ENCODE results near the gene PLEKHA5.
"Not testable (repeated sequence)": the region's sequence is repeated elsewhere in the genome, so short reads cannot be mapped to it uniquely, and the experiment has no call there.

Gene PLEKHA5

DNA sequence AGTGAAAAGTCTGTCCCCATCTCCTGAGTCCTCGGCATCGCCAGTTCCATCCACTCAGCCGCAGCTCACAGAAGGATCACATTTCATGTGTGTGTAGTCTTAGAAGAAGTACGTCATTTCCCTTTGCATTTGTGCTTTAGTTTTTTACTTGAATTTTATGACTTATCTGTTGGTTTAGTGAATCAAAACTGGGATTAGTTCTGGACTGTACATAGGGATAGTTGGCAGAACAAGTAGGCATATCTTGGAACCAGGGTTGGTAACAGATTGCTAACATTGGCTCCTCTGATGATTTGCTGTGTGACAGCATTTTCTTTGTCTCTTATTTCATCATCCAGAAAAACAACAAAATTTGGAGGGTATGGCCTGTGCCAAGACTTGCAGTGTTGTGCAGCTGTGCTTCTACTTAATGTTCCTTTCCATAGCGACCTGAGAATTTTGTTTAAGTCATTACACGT, 240.2 kb downstream of the PLEKHA5 start:
- DNase-seq = no peak

GRCh38 chr12:19373586-19373985, 244.1 kb downstream of the PLEKHA5 start:
- DNase-seq = no peak

GRCh38 chr12:19375888-19376287, 246.4 kb downstream of the PLEKHA5 start:
- no peak for DNase-seq

DNA sequence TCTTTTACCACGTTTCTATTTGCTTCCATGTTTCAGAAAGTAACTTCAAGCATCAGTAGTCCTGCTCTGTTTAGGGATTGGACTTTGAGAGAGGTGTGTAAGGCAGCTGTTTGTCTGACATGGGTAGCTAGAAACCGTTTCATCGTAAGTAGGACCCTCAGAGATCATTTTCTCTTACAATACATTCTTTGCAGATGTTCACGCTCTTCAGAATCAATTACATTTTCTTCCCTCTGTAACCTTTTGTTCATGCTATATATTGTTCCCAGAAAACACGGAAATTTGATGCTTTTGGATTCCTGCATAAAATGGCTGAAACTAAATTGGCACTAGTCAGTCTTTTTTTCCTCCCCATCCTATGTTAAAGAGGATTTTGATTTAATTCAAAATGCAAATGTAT, 247.2 kb downstream of the PLEKHA5 start:
- DNase-seq = no peak

- no peak for DNase-seq
Measured at GRCh38 chr12:19382111-19382526, 252.6 kb downstream of the PLEKHA5 start.

DNA sequence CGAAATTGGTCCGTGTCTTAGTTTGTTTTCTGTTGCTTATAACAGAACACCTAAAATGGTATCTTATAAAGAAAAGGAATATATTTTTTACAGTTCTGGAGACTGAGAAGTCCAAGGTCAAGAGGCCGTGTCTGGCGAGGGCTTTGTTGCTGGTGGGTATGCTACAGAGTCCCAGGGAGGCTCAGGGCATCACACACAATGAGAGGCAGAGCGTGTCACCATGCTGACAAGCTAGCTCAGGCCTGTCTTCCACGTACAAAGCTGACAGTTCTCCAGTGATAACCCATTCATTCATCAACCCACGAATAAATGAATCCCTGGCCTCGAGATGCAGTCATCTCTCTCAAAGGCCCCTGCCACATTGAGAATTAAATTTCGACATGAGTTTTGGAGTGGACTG, 253.0 kb downstream of the PLEKHA5 start:
- DNase-seq = no peak

- no peak for DNase-seq
Measured at GRCh38 chr12:19387161-19387560, 257.6 kb downstream of the PLEKHA5 start.

- DNase-seq = no peak
Measured at GRCh38 chr12:19388131-19388549, 258.6 kb downstream of the PLEKHA5 start.

GRCh38 chr12:19390051-19390598, 260.6 kb downstream of the PLEKHA5 start:
- no peak for DNase-seq

- DNase-seq = not testable (repeated sequence)
Measured at GRCh38 chr12:19392644-19393043, 263.1 kb downstream of the PLEKHA5 start.

- no peak for DNase-seq
Measured at GRCh38 chr12:19394385-19394784, 264.9 kb downstream of the PLEKHA5 start.

DNA sequence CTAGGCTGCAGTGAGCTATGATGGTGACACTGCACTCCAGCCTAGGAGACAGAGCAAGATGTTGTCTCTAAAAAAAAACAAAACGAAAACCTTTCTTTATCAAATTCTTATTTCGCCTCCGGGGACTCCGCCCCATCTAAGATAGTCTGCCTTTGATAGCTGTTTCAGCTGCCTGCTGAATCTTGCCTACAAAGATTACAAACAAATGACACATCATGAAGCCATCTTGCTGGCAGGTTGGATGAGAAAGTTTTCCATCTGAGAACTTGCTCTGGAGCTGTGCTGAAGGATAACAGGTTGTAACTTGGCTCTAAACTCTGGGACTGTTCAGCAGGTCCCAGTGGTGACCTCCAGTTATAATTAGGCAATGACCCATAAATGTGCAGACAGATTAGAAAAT, 268.0 kb downstream of the PLEKHA5 start:
- no peak for DNase-seq

- DNase-seq = no peak
Measured at GRCh38 chr12:19398376-19399363, 269.1 kb downstream of the PLEKHA5 start.

DNA sequence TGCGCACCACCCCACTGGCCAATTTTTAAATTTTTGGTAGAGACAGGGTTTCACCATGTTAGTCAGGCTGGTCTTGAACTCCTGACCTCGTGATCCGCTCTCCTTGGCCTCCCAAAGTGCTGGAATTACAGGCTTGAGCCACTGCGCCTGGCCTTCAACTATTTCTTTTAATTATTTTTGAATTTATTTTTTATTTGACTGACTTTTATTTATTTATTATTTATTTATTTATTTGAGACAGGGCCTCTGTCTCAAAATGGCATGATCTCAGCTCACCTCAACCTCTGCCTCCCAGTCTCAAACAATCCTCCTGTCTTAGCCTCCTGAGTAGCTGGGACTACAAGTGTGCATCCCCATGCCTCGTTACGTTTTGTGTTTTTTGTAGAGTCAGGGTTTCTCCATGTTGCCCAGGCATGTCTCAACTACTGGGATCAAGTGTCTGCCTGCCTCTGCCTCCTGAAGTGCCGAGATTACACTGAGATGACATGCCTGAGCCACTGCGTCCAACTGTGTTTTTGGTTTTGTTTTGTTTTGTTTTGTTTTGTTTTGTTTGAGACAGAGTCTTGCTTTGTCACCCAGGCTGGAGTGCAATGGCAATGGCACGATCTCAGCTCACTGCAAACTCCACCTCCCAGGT, 271.2 kb downstream of the PLEKHA5 start:
- not testable (repeated sequence) for DNase-seq

DNA sequence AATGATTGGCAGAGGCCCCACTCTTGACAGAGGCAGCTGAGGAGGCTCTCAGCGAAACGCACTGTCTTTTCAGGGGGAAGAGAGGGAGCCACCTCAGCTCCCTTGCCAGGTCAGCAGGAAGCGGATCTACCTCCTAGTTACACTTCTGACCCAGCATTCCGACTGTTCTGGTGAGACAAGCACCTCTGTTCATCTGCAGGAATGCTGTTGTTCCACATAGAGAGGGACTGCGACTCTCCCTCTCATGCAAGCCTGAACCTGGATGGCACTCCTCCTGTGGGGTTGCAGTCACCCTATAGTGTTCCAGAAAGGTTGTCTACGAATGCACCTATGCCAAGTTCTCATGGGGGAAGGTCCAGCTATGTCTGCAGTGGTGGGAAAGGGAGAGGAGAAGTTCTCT, 272.7 kb downstream of the PLEKHA5 start:
- no peak for DNase-seq

DNA sequence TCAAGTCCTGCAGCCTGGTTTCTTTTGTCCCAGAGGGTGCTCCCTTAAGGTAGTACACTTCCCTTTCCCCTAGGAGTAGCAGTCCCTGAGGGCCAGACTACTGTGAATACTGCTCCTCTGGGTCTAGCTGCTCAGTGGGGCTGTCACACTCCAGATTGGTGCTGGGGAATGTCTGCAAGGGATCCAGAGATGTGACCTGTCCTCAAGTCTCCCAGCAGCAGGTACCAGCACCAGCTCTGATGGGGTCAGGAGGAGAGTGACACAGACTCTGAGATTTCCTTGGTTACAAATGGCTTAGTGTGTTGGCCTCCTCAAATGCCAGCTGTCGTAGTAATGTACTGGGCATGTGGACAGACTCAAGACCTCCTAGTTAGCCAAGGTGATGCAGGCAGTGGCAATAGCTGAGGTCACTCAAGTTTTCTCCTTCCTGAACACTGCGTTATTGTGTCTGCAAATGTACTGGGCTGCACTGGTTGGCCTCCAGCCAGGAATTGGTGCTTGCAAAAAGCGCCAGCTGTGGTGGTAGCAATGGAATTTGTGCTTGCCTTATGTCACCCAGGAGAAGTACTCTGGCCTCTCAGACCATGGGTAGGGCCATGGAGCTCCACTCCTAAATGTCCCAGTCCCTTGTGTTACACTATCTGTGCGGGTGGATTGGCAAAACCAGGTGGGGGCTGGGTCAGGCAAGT, 273.4 kb downstream of the PLEKHA5 start:
- no peak for DNase-seq

DNA sequence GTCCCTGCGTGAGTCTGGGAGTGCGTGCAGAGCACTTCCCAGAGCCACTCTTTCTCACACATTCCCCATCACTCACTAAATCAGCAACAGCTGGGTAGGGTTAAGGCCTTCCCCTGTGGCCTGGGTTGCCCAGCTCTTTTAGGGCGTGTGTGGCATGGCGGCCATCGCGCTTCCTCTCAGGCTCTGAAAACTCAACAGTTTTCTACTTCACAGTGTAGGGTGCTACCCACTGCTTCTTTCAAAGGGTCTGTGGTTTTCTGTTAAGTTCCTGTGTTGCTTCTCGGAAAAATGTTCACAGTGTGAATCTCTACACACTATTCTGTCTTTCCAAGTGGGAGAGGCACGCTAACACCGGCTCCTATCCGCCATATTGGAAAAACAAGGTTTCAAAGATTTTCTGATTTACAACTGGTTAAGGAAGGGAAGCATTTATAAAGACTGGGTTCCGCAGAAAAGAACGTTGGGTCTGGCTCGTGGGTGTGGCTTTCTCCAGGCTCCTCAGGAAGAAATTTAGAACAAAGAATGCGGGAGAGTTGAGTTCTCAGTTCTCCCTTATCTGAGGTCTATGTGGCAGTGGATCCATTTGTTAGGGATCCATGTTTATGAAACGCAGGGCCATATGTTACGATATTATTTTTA, 274.8 kb downstream of the PLEKHA5 start:
- DNase-seq = peak; percentile 38

DNA sequence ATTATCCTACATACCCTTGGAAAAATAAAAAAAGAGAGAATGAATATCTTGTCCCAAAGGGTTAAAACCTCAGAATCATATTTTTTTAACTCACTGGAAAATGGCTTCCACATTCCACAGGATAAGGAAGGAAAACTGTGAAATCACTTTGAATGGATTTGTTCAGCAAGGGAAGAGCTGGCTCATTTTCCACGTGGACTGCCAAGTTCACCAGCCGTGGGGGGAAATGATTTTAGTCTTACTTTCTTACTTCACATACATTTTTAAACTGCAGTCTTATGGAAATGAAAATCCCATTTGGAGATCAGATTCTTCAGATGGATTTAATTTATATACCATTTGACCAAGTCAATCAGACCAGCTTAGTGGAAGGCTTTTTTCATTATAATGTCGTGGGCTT, 279.8 kb downstream of the PLEKHA5 start:
- no peak for DNase-seq

- no peak for DNase-seq
Measured at GRCh38 chr12:19410211-19410610, 280.7 kb downstream of the PLEKHA5 start.

- DNase-seq = no peak
Measured at GRCh38 chr12:19410629-19411185, 281.2 kb downstream of the PLEKHA5 start.

- DNase-seq = no peak
Measured at GRCh38 chr12:19411234-19412204, 282.0 kb downstream of the PLEKHA5 start.
